Skeletal muscle tissue (tissue), 4 donors: ENCODE results near the gene GCK. TPM values are rescaled to one million over a fixed set of nuclear protein-coding genes. Genes with fewer than 3 reads are reported as not detected.

Source experiments
- H3K27ac ChIP-seq: one replicate; pipeline ENCODE4 v1.7.0; 2013; ENCODE audit warnings: mild to moderate bottlenecking, low read depth, low read length, inconsistent platforms
- H3K27me3 ChIP-seq, 3 donors: one replicate each; pipeline ENCODE4 v1.7.0; 2013; ENCODE audit warnings: low read length in 3 of 3; ENCODE audit not compliant: control insufficient read depth in 3 of 3, insufficient read depth in 3 of 3
- H3K36me3 ChIP-seq, 3 donors: one replicate each; pipeline ENCODE4 v1.7.0; 2013; ENCODE audit warnings: low read length in 3 of 3; ENCODE audit not compliant: control insufficient read depth in 3 of 3, insufficient read depth in 3 of 3
- H3K4me1 ChIP-seq, 3 donors: one replicate each; pipeline ENCODE4 v1.7.0; 2013; ENCODE audit warnings: low read length in 3 of 3, mild to moderate bottlenecking in 3 of 3; ENCODE audit not compliant: control insufficient read depth in 3 of 3, insufficient read depth in 3 of 3
- H3K4me3 ChIP-seq, 3 donors: one replicate each; pipeline ENCODE4 v1.7.0; 2013; ENCODE audit warnings: low read length in 3 of 3
- H3K9ac ChIP-seq, 3 donors: one replicate each; pipeline ENCODE4 v1.7.0; 2013; ENCODE audit warnings: low read length in 3 of 3, mild to moderate bottlenecking in 3 of 3, moderate library complexity in 2 of 3, low read depth in 1 of 3
- H3K9me3 ChIP-seq, 3 donors: one replicate each; pipeline ENCODE4 v1.7.0; 2013; ENCODE audit warnings: low read length in 3 of 3; ENCODE audit not compliant: control insufficient read depth in 3 of 3
- total RNA-seq: library from RNA; depleted of rRNA; stranded (reverse); fragments of >200 nt; gene quantifications from one replicate; pipeline ENCODE4 v1.2.3, GENCODE V29; 2014
- donor health status: Osteomylitis.

The GCK gene
- total RNA-seq, 1 donor from 2014 or later, result 2.1 TPM

GRCh38 chr7:44194069-44194468 lies 4.8 kb upstream of the GCK start:
- Histone ChIP-seq H3K9me3 (no peaks in the 10 kb centered on the region), H3K4me1 (no peaks in the 10 kb centered on the region), H3K9ac (no peak overlapping the region), H3K27me3 (peaks cover 0 to 10% (median 0%) of the 10 kb centered on the region in 3 donors), H3K4me3 (no peak overlapping the region), H3K36me3 (no peaks in the 10 kb centered on the region), H3K27ac (no peak overlapping the region)

DNA sequence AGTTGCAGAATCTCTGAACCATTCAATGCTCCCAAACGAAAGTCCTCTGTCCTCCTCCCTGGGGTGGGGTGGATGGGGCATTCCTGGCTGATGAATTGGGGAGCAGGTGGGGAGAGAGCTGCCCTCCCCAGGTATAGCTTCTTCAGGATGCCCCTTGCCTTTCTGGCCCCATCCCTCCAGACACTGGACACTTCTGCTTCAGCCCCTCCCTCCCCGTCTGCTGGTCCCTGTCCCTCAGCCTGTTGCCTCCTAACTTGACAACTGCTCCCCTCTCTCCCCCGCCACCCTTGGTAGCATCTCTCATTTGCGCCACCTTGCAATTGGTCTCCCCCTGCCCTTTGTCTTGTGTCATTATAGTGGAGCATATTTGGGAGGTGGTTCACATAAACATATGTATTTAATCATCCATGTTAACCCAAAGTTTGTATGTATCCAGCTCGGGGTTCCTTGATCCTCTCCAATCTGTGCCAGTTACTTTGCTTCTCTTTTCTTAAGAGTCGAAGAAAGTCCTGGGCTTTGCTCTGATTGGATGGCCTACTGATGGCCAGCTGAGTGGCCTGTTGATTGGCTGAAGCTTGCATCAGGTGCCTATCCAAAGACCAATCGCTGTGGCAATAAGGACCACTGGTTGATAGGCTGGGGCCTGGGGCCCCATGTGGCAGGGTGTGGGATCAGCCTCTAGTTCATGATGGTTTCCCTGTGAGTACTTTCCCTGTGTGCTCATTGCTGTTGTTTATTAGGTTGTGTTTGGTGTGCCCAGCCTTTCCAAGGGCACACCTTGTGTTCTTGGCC lies 4.0 kb upstream of the GCK start:
- Histone ChIP-seq H3K9ac (no peak overlapping the region), H3K27ac (no peak overlapping the region), H3K4me3 (no peak overlapping the region), H3K36me3 (no peaks in the 10 kb centered on the region), H3K4me1 (no peaks in the 10 kb centered on the region), H3K27me3 (peaks cover 0 to 10% (median 0%) of the 10 kb centered on the region in 3 donors), H3K9me3 (no peaks in the 10 kb centered on the region)

DNA sequence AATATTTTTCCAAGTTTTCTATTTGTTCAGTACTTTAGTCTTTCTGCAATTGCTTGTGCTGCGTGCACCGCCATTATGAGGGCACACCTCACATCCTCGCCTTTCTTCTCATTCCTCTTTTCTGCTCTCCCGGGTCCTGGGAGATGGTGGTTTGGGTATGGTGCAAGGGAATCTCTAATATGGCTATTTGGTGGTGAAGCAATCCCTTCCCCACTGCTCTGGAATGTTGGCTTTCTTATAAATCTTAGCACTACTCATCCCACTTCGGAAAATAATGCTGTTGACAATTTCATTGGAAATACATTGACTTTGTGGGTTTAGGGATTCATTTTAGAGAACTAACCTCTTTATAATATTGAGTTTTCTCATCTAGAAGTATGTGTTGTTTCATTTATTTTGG lies 1.9 kb upstream of the GCK start:
- peaks cover 0 to 10% (median 3%) of the 10 kb centered on the region in 3 donors for H3K27me3 ChIP-seq
- no peak overlapping the region for H3K27ac ChIP-seq
- no peak overlapping the region for H3K4me3 ChIP-seq
- H3K9me3 ChIP-seq, result no peaks in the 10 kb centered on the region
- no peak overlapping the region for H3K9ac ChIP-seq
- no peaks in the 10 kb centered on the region for H3K36me3 ChIP-seq
- H3K4me1 ChIP-seq, result peaks cover 0 to 6% (median 0%) of the 10 kb centered on the region in 3 donors

DNA sequence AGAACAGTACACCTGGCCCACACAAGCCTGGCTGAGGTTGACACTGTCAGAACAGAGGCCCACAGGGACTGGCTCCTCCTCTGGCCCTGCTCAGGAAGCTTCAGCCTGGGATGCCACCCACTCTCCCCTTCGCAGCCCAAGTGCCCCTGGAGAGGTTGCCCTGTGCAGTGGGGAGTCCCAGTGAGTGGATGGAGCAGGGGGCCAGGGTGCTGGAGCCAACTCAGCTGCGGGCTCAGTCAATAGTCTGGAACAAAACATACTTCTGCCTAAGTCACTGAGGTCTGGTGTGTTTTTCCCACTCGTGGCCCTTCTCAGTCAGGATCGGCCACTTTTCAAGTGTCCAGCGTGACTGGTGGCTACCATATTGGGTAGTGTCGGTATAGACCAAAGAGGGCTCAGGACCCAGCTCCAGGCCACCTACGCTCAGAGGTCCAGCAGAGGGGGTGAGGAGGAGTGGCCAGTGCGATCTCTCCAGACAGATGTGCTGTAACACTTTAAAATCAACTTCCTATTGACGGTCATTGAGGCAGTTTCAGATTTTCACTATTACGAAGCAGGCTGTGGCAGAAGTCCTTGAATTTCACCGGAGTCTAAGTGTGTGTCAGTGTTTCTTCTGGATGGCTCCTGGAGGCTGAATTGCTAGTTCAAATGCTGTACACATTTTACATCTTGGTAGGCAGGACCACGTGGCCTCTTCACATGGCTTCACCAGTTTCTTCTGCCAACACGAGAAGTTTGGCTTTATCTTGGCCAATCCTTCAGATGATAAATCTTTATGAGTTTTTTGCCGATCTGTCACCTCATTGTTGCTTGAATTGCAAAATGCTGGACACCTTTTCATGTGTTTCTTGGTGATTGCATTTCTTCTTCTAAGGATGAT lies 994 bp upstream of the GCK start:
- Histone ChIP-seq H3K27ac (no peak overlapping the region), H3K9me3 (no peaks in the 10 kb centered on the region), H3K4me3 (no peak overlapping the region), H3K9ac (no peak overlapping the region), H3K4me1 (peaks cover 0 to 6% (median 0%) of the 10 kb centered on the region in 3 donors), H3K27me3 (peaks cover 0 to 10% (median 3%) of the 10 kb centered on the region in 3 donors), H3K36me3 (no peaks in the 10 kb centered on the region)

GRCh38 chr7:44188480-44189225 lies 586 bp downstream of the GCK start:
- no peaks in the 10 kb centered on the region for H3K36me3 ChIP-seq
- no peak overlapping the region for H3K9ac ChIP-seq
- no peaks in the 10 kb centered on the region for H3K9me3 ChIP-seq
- H3K4me1 ChIP-seq, result peaks cover 0 to 6% (median 0%) of the 10 kb centered on the region in 3 donors
- peaks cover 0 to 10% (median 3%) of the 10 kb centered on the region in 3 donors for H3K27me3 ChIP-seq
- H3K4me3 ChIP-seq, result no peak overlapping the region
- H3K27ac ChIP-seq, result no peak overlapping the region

DNA sequence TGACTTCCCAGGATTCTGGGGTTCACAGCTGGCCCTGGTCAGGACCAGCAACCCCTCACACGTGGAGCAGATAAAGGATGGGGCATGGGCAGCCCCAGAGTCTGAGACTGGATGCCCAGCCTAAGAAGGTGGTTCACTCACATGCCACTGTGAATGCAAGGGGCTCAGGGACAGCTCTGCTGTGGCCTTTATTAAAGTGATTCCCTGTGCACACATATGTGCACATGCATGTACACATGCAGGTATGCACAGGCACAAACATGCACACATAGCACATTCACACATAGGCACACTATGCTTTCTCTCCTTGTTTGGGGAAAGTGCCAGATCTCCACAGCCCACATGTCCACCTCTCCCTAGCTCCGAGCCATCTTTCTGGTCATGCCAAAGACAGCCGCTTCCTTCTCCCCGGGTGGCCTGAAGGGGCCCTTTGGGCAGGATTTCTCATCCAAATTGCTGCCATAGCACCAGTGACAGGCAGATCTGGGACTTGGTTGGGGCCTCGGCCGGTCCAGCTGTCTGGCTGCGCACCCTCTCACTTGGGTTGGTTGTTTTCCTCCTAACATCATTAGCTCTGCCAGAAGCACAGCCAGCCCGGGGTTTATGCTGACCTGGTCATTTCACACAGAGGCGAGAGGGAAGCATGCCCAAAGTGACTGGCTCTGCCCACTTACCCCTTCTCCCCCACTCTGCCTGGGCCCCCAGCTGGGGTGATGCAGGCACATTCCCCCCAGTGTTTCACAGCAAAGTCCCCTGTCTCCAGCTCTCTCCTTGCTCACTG lies 1.4 kb downstream of the GCK start:
- Histone ChIP-seq H3K36me3 (no peaks in the 10 kb centered on the region), H3K9ac (no peak overlapping the region), H3K9me3 (no peaks in the 10 kb centered on the region), H3K27ac (no peak overlapping the region), H3K4me3 (no peak overlapping the region), H3K27me3 (peaks cover 0 to 6% (median 3%) of the 10 kb centered on the region in 3 donors), H3K4me1 (peaks cover 0 to 6% (median 0%) of the 10 kb centered on the region in 3 donors)

- Histone ChIP-seq H3K36me3 (no peaks in the 10 kb centered on the region), H3K9ac (no peak overlapping the region), H3K27ac (no peak overlapping the region), H3K27me3 (peaks cover 0 to 3% (median under 1%) of the 10 kb centered on the region in 3 donors), H3K4me3 (no peak overlapping the region), H3K4me1 (peaks cover 0 to 6% (median 0%) of the 10 kb centered on the region in 3 donors), H3K9me3 (peaks cover 0 to 6% (median 0%) of the 10 kb centered on the region in 3 donors)
These were observed 2.5 kb downstream of the GCK start for GRCh38 chr7:44186736-44187135.

DNA sequence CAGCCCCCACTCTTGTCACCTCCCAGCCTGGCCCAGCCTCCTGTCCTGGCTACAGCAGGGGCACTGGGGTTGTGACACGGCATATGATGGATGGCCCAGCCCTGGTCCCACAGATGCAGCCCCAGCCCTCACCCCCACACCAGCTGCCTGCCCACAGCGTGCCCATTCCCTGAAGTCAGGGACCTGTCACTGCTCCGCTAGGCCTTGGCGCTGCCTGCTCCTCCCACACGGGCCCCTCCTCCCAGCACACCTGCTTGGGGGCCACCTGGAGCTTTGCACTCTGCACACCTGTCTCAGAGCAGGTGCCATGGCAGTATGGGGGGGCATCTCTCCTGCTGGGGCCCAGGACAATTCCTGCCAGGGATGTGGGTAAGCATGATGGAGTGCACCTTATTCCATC lies 3.5 kb downstream of the GCK start:
- peaks cover 0 to 3% (median 0%) of the 10 kb centered on the region in 3 donors for H3K27me3 ChIP-seq
- peaks cover 0 to 6% (median 0%) of the 10 kb centered on the region in 3 donors for H3K9me3 ChIP-seq
- H3K4me1 ChIP-seq, result peaks cover 0 to 6% (median 0%) of the 10 kb centered on the region in 3 donors
- H3K4me3 ChIP-seq, result no peak overlapping the region
- H3K27ac ChIP-seq, result no peak overlapping the region
- no peak overlapping the region for H3K9ac ChIP-seq
- no peaks in the 10 kb centered on the region for H3K36me3 ChIP-seq

- no peak overlapping the region for H3K27ac ChIP-seq
These were observed 4.3 kb downstream of the GCK start for GRCh38 chr7:44184873-44185446.

More at GRCh38 chr7:44184873-44185446, 4.3 kb downstream of the GCK start:
- Histone ChIP-seq H3K9ac (no peak overlapping the region), H3K4me1 (peaks cover 0 to 6% (median 0%) of the 10 kb centered on the region in 3 donors), H3K36me3 (no peaks in the 10 kb centered on the region), H3K4me3 (no peak overlapping the region), H3K9me3 (peaks cover 0 to 6% (median 0%) of the 10 kb centered on the region in 3 donors), H3K27me3 (peaks cover 0 to 3% (median 0%) of the 10 kb centered on the region in 3 donors)
